H9 (cell line): ENCODE measurements around the gene SP2. TPM values are rescaled to one million over a fixed set of nuclear protein-coding genes. Genes with fewer than 3 reads are reported as not detected.

Experiments used
- DNase-seq: peaks from one replicate; pipeline ENCODE4 v3.0.0-alpha.2; 2017
- H2AFZ ChIP-seq: one replicate; pipeline ENCODE4 v1.6.1; 2013; ENCODE audit warnings: mild to moderate bottlenecking, low read length, control low read depth, moderate library complexity
- H2AK5ac ChIP-seq: 2 replicates; pipeline ENCODE4 v1.6.1; 2013; ENCODE audit warnings: low read length, control low read depth, mixed read lengths; ENCODE audit not compliant: insufficient read length
- H2BK120ac ChIP-seq: one replicate; pipeline ENCODE4 v1.6.1; 2013; ENCODE audit warnings: low read depth, mild to moderate bottlenecking, low read length, control low read depth, inconsistent platforms; ENCODE audit not compliant: poor library complexity, severe bottlenecking
- H2BK12ac ChIP-seq: 2 replicates; pipeline ENCODE4 v1.6.1; 2013; ENCODE audit warnings: low read length, control low read depth, mixed read lengths, low read depth; ENCODE audit not compliant: insufficient read length
- H2BK15ac ChIP-seq: 2 replicates; pipeline ENCODE4 v1.6.1; 2013; ENCODE audit warnings: low read depth, low read length, control low read depth
- H2BK20ac ChIP-seq: one replicate; pipeline ENCODE4 v1.6.1; 2013; ENCODE audit warnings: low read depth, mild to moderate bottlenecking, low read length, control low read depth, inconsistent platforms; ENCODE audit not compliant: poor library complexity, severe bottlenecking
- H2BK5ac ChIP-seq: 2 replicates; pipeline ENCODE4 v1.6.1; 2013; ENCODE audit warnings: low read length, control low read depth, mixed read lengths; ENCODE audit not compliant: insufficient read length
- H3K14ac ChIP-seq: 2 replicates; pipeline ENCODE4 v1.6.1; 2013; ENCODE audit warnings: low read length, control low read depth; ENCODE audit not compliant: insufficient read depth
- H3K18ac ChIP-seq: 2 replicates; pipeline ENCODE4 v1.6.1; 2013; ENCODE audit warnings: low read depth, mild to moderate bottlenecking, mixed read lengths, low read length, control low read depth; ENCODE audit not compliant: insufficient read length
- H3K23ac ChIP-seq: 2 replicates; pipeline ENCODE4 v1.6.1; 2013; ENCODE audit warnings: low read length, control low read depth, mixed read lengths, low read depth; ENCODE audit not compliant: insufficient read length
- H3K23me2 ChIP-seq: 2 replicates; pipeline ENCODE4 v1.6.1; 2013; ENCODE audit warnings: low read depth, mild to moderate bottlenecking, mixed read lengths, low read length, control low read depth; ENCODE audit not compliant: insufficient read length, poor library complexity, severe bottlenecking
- H3K27ac ChIP-seq: 2 replicates; pipeline ENCODE4 v1.5.1; 2013; ENCODE audit warnings: low read length, control low read depth, mixed read lengths, low read depth; ENCODE audit not compliant: insufficient read length
- H3K27me3 ChIP-seq: 2 replicates; pipeline ENCODE4 v1.6.1; 2013; ENCODE audit warnings: low read length, control low read depth, inconsistent platforms; ENCODE audit not compliant: insufficient read depth
- H3K4ac ChIP-seq: 2 replicates; pipeline ENCODE4 v1.6.1; 2013; ENCODE audit warnings: low read depth, mild to moderate bottlenecking, control low read depth, inconsistent platforms, low read length, moderate library complexity
- H3K4me1 ChIP-seq: 2 replicates; pipeline ENCODE4 v1.6.1; 2013; ENCODE audit warnings: low read length, control low read depth, inconsistent platforms; ENCODE audit not compliant: insufficient read depth
- H3K4me2 ChIP-seq: 2 replicates; pipeline ENCODE4 v1.6.1; 2013; ENCODE audit warnings: low read length, control low read depth, mixed read lengths; ENCODE audit not compliant: insufficient read length, insufficient read depth
- H3K56ac ChIP-seq: 2 replicates; pipeline ENCODE4 v1.6.1; 2013; ENCODE audit warnings: low read depth, mild to moderate bottlenecking, mixed read lengths, low read length, control low read depth; ENCODE audit not compliant: insufficient read length
- H3K79me1 ChIP-seq: 2 replicates; pipeline ENCODE4 v1.6.1; 2013; ENCODE audit warnings: low read depth, mild to moderate bottlenecking, moderate library complexity, low read length, control low read depth, inconsistent platforms; ENCODE audit not compliant: insufficient read depth, poor library complexity, severe bottlenecking
- H3K79me2 ChIP-seq: 2 replicates; pipeline ENCODE4 v1.6.1; 2013; ENCODE audit warnings: low read length, control low read depth, inconsistent platforms; ENCODE audit not compliant: insufficient read depth
- H3K9ac ChIP-seq: 2 replicates; pipeline ENCODE4 v1.6.1; 2013; ENCODE audit warnings: low read length, control low read depth, mixed read lengths; ENCODE audit not compliant: insufficient read length; ENCODE audit errors: extremely low read depth
- H3K9me3 ChIP-seq: one replicate; pipeline ENCODE4 v1.6.1; 2013; ENCODE audit warnings: low read depth, low read length, inconsistent platforms; ENCODE audit not compliant: control insufficient read depth
- H3T11ph ChIP-seq: one replicate; pipeline ENCODE4 v1.6.1; 2013; ENCODE audit warnings: mild to moderate bottlenecking, low read length, control low read depth, inconsistent platforms
- H4K20me1 ChIP-seq: one replicate; pipeline ENCODE4 v1.6.1; 2013; ENCODE audit not compliant: control insufficient read depth, insufficient read length, insufficient read depth
- H4K5ac ChIP-seq: 2 replicates; pipeline ENCODE4 v1.6.1; 2013; ENCODE audit warnings: low read depth, mild to moderate bottlenecking, mixed read lengths, low read length, control low read depth; ENCODE audit not compliant: insufficient read length
- H4K8ac ChIP-seq: replicated peaks from 2 replicates; pipeline ENCODE4 v1.6.1; 2013; ENCODE audit warnings: low read length, control low read depth, mixed read lengths, low read depth; ENCODE audit not compliant: insufficient read length
- H4K91ac ChIP-seq: 2 replicates; pipeline ENCODE4 v1.6.1; 2013; ENCODE audit warnings: low read depth, mild to moderate bottlenecking, moderate library complexity, mixed read lengths, low read length, control low read depth; ENCODE audit not compliant: insufficient read length
- H3K27ac Mint-ChIP-seq, 3 experiments: 2 replicates in 2 of 3; 3 replicates in 1 of 3; pipeline ENCODE4 v1.8.0; 2020 to 2021; ENCODE audit warnings: mixed read lengths in 3 of 3, mild to moderate bottlenecking in 1 of 3, moderate library complexity in 1 of 3
- H3K27me3 Mint-ChIP-seq: 2 replicates; pipeline ENCODE4 v1.8.0; 2021; ENCODE audit warnings: low read depth, mild to moderate bottlenecking, moderate library complexity, mixed read lengths
- H3K36me3 Mint-ChIP-seq, 3 experiments: 2 replicates in 2 of 3; 3 replicates in 1 of 3; pipeline ENCODE4 v1.8.0; 2020 to 2021; ENCODE audit warnings: low read depth in 3 of 3, mixed read lengths in 3 of 3; ENCODE audit not compliant: insufficient read depth in 1 of 3
- H3K4me1 Mint-ChIP-seq, 2 experiments: 2 replicates each; pipeline ENCODE4 v1.8.0; 2020; ENCODE audit warnings: mixed read lengths in 2 of 2
- H3K4me3 Mint-ChIP-seq, 2 experiments: 2 replicates in 1 of 2; 3 replicates in 1 of 2; pipeline ENCODE4 v1.8.0; 2020 to 2021; ENCODE audit warnings: mild to moderate bottlenecking in 2 of 2, mixed read lengths in 2 of 2, moderate library complexity in 1 of 2
- H3K9me3 Mint-ChIP-seq, 2 experiments: 2 replicates in 1 of 2; 3 replicates in 1 of 2; pipeline ENCODE4 v1.8.0; 2020; ENCODE audit warnings: mild to moderate bottlenecking in 2 of 2, mixed read lengths in 2 of 2, moderate library complexity in 1 of 2
- CTCF ChIP-seq: fragments of 200-600 bp; sonication (generic); conservative IDR thresholded peaks from 3 replicates; pipeline ENCODE4 v1.8.0; 2021; ENCODE audit warnings: antibody characterized with exemption, mild to moderate bottlenecking
- WGBS: extraction: QIAGEN DNeasy Blood & Tissue Kit; methylation state at CpG from one replicate; pipeline ENCODE4 v1.1.7; 2013; ENCODE audit warnings: missing lambda C conversion rate, low lambda C conversion rate, mixed read lengths; ENCODE audit not compliant: insufficient read length; ENCODE audit errors: extremely low coverage; 5-methylcytosine and 5-hydroxymethylcytosine counted together
- total RNA-seq: library from RNA; stranded (reverse); gene quantifications from 2 replicates; pipeline ENCODE4 v1.2.1, GENCODE V29; 2021

SP2 gene
- total RNA-seq, 1 experiment from 2014 or later = 19.3 TPM

GRCh38 chr17:47949197-47949759 is 53.2 kb downstream of the SP2 start:
- H3K79me1 ChIP-seq = no peaks in the 10 kb centered on the region
- DNase-seq = peak; percentile 96
- no peaks in the 10 kb centered on the region for H3K4me1 ChIP-seq
- H4K91ac ChIP-seq = no peak overlapping the region
- no peak overlapping the region for H3K14ac ChIP-seq
- H2BK120ac ChIP-seq = no peak overlapping the region
- H3K23me2 ChIP-seq = no peaks in the 10 kb centered on the region
- H3K9me3 ChIP-seq = no peaks in the 10 kb centered on the region
- peak overlapping the region; percentile 27 for H3K4me2 ChIP-seq
- no peak overlapping the region for H3K18ac ChIP-seq
- no peak overlapping the region for H4K8ac ChIP-seq
- Mint-ChIP-seq H3K27ac (peak overlapping the region in 1 of 3 experiments; percentile 20; a peak in 2 of 7 replicates), H3K4me3 (peak overlapping the region; percentile 43; a peak in 4 of 5 replicates), H3K36me3 (no peaks in the 10 kb centered on the region; a peak in 2 of 7 replicates), H3K9me3 (no peaks in the 10 kb centered on the region; a peak in 1 of 5 replicates), H3K27me3 (peaks cover 5% of the 10 kb centered on the region), H3K4me1 (peaks cover 11 to 15% of the 10 kb centered on the region in 2 experiments)
- H3K79me2 ChIP-seq = no peaks in the 10 kb centered on the region
- H3K4ac ChIP-seq = no peak overlapping the region
- H3K27me3 ChIP-seq = no peaks in the 10 kb centered on the region
- no peak overlapping the region for H3K27ac ChIP-seq
- no peaks in the 10 kb centered on the region for H4K20me1 ChIP-seq
- no peak overlapping the region for H3K56ac ChIP-seq
- H3K23ac ChIP-seq = no peak overlapping the region
- no peak overlapping the region for H4K5ac ChIP-seq
- no peak overlapping the region for H2BK5ac ChIP-seq
- H3K9ac ChIP-seq = no peak overlapping the region
- no CpG with 5 or more reads among the region's 22 CpGs for WGBS
- no peak overlapping the region for H2BK15ac ChIP-seq
- no peak overlapping the region for H2AK5ac ChIP-seq
- peak; percentile 95 for TF ChIP-seq CTCF
- no peak overlapping the region for H3T11ph ChIP-seq
- no peak overlapping the region for H2BK20ac ChIP-seq
- no peak overlapping the region for H2BK12ac ChIP-seq
- no peak overlapping the region for H2AFZ ChIP-seq
